ENCODE results near the gene TUNAR. TPM values are rescaled to one million over a fixed set of nuclear protein-coding genes. Genes with fewer than 3 reads are reported as not detected.

Gene TUNAR
- total RNA-seq, 2 experiments from 2014 or later, result not detected

DNA sequence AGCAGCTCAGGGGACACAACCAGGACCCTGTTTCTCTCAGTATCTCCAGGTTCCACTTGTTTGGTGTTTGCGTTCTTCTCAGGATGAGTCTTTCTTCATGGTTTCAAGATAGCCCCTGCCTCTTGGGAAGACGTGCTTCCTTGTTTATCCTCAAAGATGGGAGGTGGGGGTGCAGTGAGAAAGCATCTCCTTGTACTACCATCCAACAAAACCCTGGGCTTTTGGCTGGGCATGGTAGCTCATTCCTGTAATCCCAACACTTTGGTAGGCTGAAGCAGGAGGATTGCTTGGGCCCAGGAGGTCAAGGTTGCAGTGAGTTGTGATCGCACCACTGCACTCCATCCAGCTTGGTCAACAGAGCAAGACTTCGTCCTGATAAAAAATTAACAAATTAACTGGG, 21.0 kb upstream of the TUNAR start:
- Mint-ChIP-seq H3K27ac (no peak overlapping the region), H3K4me3 (no peak overlapping the region), H3K36me3 (ENCODE audit: low read depth) (no peaks in the 10 kb centered on the region), H3K27me3 (peaks cover 48% of the 10 kb centered on the region), H3K9me3 (peaks cover 3% of the 10 kb centered on the region), H3K4me1 (ENCODE audit: low read depth) (no peaks in the 10 kb centered on the region)
- CTCF ChIA-PET, result no interaction called here
- no peaks in the 10 kb centered on the region for H3K9me3 ChIP-seq (ENCODE audit: control insufficient read depth in 1 of 2, insufficient read depth in 1 of 2, low read length in 2 of 2)
- TF ChIP-seq, protein P1, sequence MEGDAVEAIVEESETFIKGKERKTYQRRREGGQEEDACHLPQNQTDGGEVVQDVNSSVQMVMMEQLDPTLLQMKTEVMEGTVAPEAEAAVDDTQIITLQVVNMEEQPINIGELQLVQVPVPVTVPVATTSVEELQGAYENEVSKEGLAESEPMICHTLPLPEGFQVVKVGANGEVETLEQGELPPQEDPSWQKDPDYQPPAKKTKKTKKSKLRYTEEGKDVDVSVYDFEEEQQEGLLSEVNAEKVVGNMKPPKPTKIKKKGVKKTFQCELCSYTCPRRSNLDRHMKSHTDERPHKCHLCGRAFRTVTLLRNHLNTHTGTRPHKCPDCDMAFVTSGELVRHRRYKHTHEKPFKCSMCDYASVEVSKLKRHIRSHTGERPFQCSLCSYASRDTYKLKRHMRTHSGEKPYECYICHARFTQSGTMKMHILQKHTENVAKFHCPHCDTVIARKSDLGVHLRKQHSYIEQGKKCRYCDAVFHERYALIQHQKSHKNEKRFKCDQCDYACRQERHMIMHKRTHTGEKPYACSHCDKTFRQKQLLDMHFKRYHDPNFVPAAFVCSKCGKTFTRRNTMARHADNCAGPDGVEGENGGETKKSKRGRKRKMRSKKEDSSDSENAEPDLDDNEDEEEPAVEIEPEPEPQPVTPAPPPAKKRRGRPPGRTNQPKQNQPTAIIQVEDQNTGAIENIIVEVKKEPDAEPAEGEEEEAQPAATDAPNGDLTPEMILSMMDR (IDR thresholded peaks at IDR 0.05), result no peak
- H3K4me1 ChIP-seq (ENCODE audit: insufficient read depth, low read length), result no peaks in the 10 kb centered on the region
- H3K27ac ChIP-seq (ENCODE audit: low read depth in 1 of 2, low read length in 2 of 2), result no peak overlapping the region
- no peak overlapping the region for H3K4me3 ChIP-seq (ENCODE audit: low read length)
- H3K27me3 ChIP-seq (ENCODE audit: control insufficient read depth in 1 of 2, insufficient read depth in 2 of 2, low read length in 2 of 2), result peaks cover 2 to 4% of the 10 kb centered on the region in 2 experiments
- intact Hi-C loops (cut with DNase I, micrococcal nuclease), result no loop called here
- ATAC-seq (ENCODE audit: poor library complexity), result no peak
- H3K36me3 ChIP-seq (ENCODE audit: insufficient read depth, low read length), result no peaks in the 10 kb centered on the region
- DNase-seq, result no peak
- POLR2A ChIA-PET, result no interaction called here

DNA sequence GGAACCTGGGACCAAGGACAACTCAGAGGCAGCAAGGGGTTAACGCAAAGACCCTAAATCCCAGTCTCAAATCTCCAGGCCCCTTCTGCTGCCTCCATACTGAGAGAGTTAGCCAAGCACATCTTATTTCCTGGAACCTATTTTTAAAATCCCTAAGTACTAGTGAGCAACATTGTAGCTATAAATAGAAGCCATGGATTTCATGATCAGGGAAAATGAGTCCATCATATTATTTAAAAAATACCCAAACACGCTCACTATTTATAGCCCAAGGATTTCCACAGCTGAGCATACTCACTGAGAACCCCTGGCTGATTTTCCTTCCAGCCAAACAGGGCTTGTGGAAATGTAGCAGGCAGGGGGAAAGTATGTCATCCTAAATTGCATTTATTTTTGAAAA, 19.4 kb upstream of the TUNAR start:
- no peak overlapping the region for H3K4me3 Mint-ChIP-seq
- H3K27me3 ChIP-seq (ENCODE audit: control insufficient read depth in 1 of 2, insufficient read depth in 2 of 2, low read length in 2 of 2), result peaks cover 2 to 4% of the 10 kb centered on the region in 2 experiments
- intact Hi-C loops (cut with DNase I, micrococcal nuclease), result no loop called here
- ChIA-PET POLR2A (no interaction called here), CTCF (no interaction called here)
- no peaks in the 10 kb centered on the region for H3K36me3 Mint-ChIP-seq (ENCODE audit: low read depth)
- no peaks in the 10 kb centered on the region for H3K36me3 ChIP-seq (ENCODE audit: insufficient read depth, low read length)
- H3K9me3 ChIP-seq (ENCODE audit: control insufficient read depth in 1 of 2, insufficient read depth in 1 of 2, low read length in 2 of 2), result no peaks in the 10 kb centered on the region
- DNase-seq, result no peak
- H3K4me1 Mint-ChIP-seq (ENCODE audit: low read depth), result no peaks in the 10 kb centered on the region
- H3K9me3 Mint-ChIP-seq, result no peaks in the 10 kb centered on the region
- H3K4me1 ChIP-seq (ENCODE audit: insufficient read depth, low read length), result no peaks in the 10 kb centered on the region
- no peak overlapping the region for H3K4me3 ChIP-seq (ENCODE audit: low read length)
- H3K27ac Mint-ChIP-seq, result no peak overlapping the region
- TF ChIP-seq, protein P1 (IDR thresholded peaks at IDR 0.05), result no peak
- ATAC-seq (ENCODE audit: poor library complexity), result no peak
- H3K27me3 Mint-ChIP-seq, result peaks cover 45% of the 10 kb centered on the region
- H3K27ac ChIP-seq (ENCODE audit: low read depth in 1 of 2, low read length in 2 of 2), result no peak overlapping the region

DNA sequence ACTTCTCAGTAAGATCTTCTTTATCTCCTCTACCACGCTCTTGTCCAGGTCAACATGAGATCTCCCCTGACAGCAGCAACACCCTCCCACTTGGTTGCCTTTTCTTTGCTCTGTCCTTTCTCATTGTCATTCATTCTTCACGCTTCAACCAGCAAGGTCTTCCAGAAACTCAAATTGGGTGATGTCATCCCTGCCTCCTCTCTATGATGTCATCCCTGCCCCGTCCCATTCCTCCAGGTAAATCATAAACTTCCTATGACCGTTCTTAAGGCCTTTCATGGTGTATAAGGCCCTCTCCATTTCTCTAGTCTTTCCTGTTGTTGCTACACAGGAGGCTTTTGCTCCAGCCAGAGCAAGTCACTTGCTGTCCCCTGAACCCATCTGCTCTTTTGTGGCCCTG, 17.7 kb upstream of the TUNAR start:
- H3K4me1 ChIP-seq (ENCODE audit: insufficient read depth, low read length), result no peaks in the 10 kb centered on the region
- H3K9me3 ChIP-seq (ENCODE audit: control insufficient read depth in 1 of 2, insufficient read depth in 1 of 2, low read length in 2 of 2), result peaks cover 0 to 4% of the 10 kb centered on the region in 2 experiments
- TF ChIP-seq, protein P1 (IDR thresholded peaks at IDR 0.05), result no peak
- Mint-ChIP-seq H3K27me3 (peaks cover 52% of the 10 kb centered on the region), H3K4me3 (no peak overlapping the region), H3K36me3 (ENCODE audit: low read depth) (no peaks in the 10 kb centered on the region), H3K27ac (no peak overlapping the region), H3K9me3 (no peaks in the 10 kb centered on the region), H3K4me1 (ENCODE audit: low read depth) (no peaks in the 10 kb centered on the region)
- ATAC-seq (ENCODE audit: poor library complexity) (no peak), DNase-seq (no peak)
- no peak overlapping the region for H3K4me3 ChIP-seq (ENCODE audit: low read length)
- CTCF ChIA-PET, result no interaction called here
- H3K27me3 ChIP-seq (ENCODE audit: control insufficient read depth in 1 of 2, insufficient read depth in 2 of 2, low read length in 2 of 2), result peaks cover 4 to 6% of the 10 kb centered on the region in 2 experiments
- POLR2A ChIA-PET, result no interaction called here
- H3K36me3 ChIP-seq (ENCODE audit: insufficient read depth, low read length), result no peaks in the 10 kb centered on the region
- intact Hi-C loops (cut with DNase I, micrococcal nuclease), result no loop called here
- no peak overlapping the region for H3K27ac ChIP-seq (ENCODE audit: low read depth in 1 of 2, low read length in 2 of 2)

Measured in CD4-positive, alpha-beta T cell (primary cell).